Body of pancreas (tissue), 4 donors: ENCODE data around the gene PTPRN2.

ENCODE experiments used
- POLR2A ChIP-seq, 3 donors: fragments of 450-650 bp; IDR thresholded peaks; one replicate each; pipeline ENCODE4 v1.6.1; 2016; ENCODE audit warnings: antibody characterized with exemption in 3 of 3, mild to moderate bottlenecking in 2 of 3
- TF ChIP-seq, protein P1 (sequence below), 7 experiments: fragments of 450-650 bp in 4 of 7; fragments of 200-600 bp in 3 of 7; sonication (generic) in 3 of 7; IDR thresholded peaks; one replicate each; pipeline ENCODE4 v1.5.1; 2016 to 2019; ENCODE audit warnings: antibody characterized with exemption in 7 of 7

DNA sequence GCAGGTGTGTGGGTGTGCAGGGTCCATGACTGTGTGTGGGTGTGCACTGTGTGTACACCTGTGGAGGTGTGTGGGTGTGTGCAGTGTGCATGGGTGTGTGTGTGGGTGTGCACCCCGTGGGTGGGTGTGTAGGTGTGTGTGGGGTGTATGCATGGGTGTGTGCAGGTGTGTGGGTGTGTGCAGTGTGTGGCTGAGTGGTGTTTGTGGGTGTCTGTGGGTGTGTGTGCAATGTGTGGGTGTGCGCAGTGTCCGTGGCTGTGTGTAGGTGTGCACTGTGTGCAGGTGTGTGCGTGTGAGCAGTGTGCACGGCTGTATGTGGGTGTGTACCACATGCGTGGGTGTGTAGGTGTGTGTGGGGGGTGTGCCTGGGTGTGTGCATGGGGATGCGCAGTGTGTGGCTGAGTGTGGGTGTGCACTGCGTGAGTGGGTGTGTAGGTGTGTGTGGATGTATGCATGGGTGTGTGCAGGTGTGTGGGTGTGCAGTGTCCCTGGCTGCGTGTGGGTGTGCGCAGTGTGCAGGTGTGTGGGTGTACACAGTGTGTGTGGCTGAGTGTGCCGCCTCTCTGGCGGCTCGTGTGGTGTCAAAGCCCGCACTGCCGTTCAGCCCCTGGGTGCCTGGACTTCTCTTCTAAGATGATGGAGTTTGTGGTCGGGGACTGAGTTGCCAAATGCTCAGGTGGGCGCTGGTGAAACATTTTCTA, 1042.5 kb downstream of the PTPRN2 start:
- TF ChIP-seq, protein P1, sequence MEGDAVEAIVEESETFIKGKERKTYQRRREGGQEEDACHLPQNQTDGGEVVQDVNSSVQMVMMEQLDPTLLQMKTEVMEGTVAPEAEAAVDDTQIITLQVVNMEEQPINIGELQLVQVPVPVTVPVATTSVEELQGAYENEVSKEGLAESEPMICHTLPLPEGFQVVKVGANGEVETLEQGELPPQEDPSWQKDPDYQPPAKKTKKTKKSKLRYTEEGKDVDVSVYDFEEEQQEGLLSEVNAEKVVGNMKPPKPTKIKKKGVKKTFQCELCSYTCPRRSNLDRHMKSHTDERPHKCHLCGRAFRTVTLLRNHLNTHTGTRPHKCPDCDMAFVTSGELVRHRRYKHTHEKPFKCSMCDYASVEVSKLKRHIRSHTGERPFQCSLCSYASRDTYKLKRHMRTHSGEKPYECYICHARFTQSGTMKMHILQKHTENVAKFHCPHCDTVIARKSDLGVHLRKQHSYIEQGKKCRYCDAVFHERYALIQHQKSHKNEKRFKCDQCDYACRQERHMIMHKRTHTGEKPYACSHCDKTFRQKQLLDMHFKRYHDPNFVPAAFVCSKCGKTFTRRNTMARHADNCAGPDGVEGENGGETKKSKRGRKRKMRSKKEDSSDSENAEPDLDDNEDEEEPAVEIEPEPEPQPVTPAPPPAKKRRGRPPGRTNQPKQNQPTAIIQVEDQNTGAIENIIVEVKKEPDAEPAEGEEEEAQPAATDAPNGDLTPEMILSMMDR (IDR thresholded peaks at IDR 0.05) = no peak
- no peak for TF ChIP-seq POLR2A (IDR thresholded peaks at IDR 0.05)
